SK-N-SH (cell line): ENCODE data around the gene NRL. TPM values are rescaled to one million over a fixed set of nuclear protein-coding genes. Genes with fewer than 3 reads are reported as not detected.

ENCODE experiments used
- CTCF ChIA-PET: fragments of 300-600, 350-600 bp; formaldehyde crosslinking; extraction: SDS; loops from one replicate; lab custom pipeline; 2021; lab: Yijun Ruan, JAX
- POLR2A ChIA-PET: fragments of 350-600 bp; sonication (Branson Sonifier 250); formaldehyde crosslinking; extraction: SDS; loops from one replicate; lab custom pipeline; 2020; ENCODE audit warnings: antibody characterized with exemption, inconsistent platforms; lab: Yijun Ruan, JAX
- DNase-seq: peaks from one replicate; pipeline ENCODE4 v3.0.0; 2012
- H2AFZ ChIP-seq: fragments of 200-600 bp; sonication (generic); 2 replicates; pipeline ENCODE4 v1.8.1; 2016; ENCODE audit warnings: antibody characterized with exemption, mild to moderate bottlenecking, low read depth
- H3F3A ChIP-seq: fragments of 200-600 bp; sonication (generic); replicated peaks from 2 replicates; pipeline ENCODE3; 2016; ENCODE audit warnings: antibody characterized with exemption, mild to moderate bottlenecking; ENCODE audit not compliant: insufficient read depth
- H3K27ac ChIP-seq, 2 experiments: fragments of 200-500 bp in 1 of 2; fragments of 200-600 bp in 1 of 2; sonication (Bioruptor generic) in 1 of 2; sonication (generic), shearing (Covaris generic) in 1 of 2; 2 replicates each; pipeline versions ENCODE4 v1.5.1 to v1.6.1; 2014 to 2016; ENCODE audit warnings: low read depth in 2 of 2, inconsistent platforms in 1 of 2, low read length in 1 of 2, mild to moderate bottlenecking in 1 of 2, mixed read lengths in 1 of 2
- H3K27me3 ChIP-seq: fragments of 200-600 bp; sonication (generic), shearing (Covaris generic); 2 replicates; pipeline ENCODE4 v1.6.1; 2016; ENCODE audit warnings: mixed run types; ENCODE audit not compliant: insufficient read depth
- H3K36me3 ChIP-seq, 2 experiments: fragments of 200-500 bp in 1 of 2; fragments of 200-600 bp in 1 of 2; sonication (Bioruptor generic) in 1 of 2; sonication (generic) in 1 of 2; replicated peaks in 1 of 2; 2 replicates each; pipeline versions ENCODE3 to v1.5.1; 2014 to 2016; ENCODE audit warnings: low read length in 1 of 2, mild to moderate bottlenecking in 1 of 2; ENCODE audit not compliant: insufficient read depth in 2 of 2, control insufficient read depth in 1 of 2
- H3K4me1 ChIP-seq, 2 experiments: fragments of 200-500 bp in 1 of 2; fragments of 200-600 bp in 1 of 2; sonication (Bioruptor generic) in 1 of 2; sonication (generic), shearing (Covaris generic) in 1 of 2; 2 replicates each; pipeline versions ENCODE4 v1.5.1 to v1.6.1; 2014 to 2016; ENCODE audit warnings: low read depth in 1 of 2, low read length in 1 of 2, mixed run types in 1 of 2; ENCODE audit not compliant: insufficient read depth in 2 of 2, control insufficient read depth in 1 of 2
- H3K4me2 ChIP-seq: fragments of 200-600 bp; sonication (generic), shearing (Covaris generic); 2 replicates; pipeline ENCODE4 v1.6.1; 2017; ENCODE audit warnings: mixed run types
- H3K4me3 ChIP-seq, 2 experiments: fragments of 200-500 bp in 1 of 2; fragments of 200-600 bp in 1 of 2; sonication (Bioruptor generic) in 1 of 2; sonication (generic), shearing (Covaris generic) in 1 of 2; 2 replicates each; pipeline versions ENCODE4 v1.5.1 to v1.8.1; 2014 to 2016; ENCODE audit warnings: low read depth in 2 of 2, inconsistent platforms in 1 of 2, low read length in 1 of 2, mild to moderate bottlenecking in 1 of 2, mixed read lengths in 1 of 2, moderate library complexity in 1 of 2
- H3K79me2 ChIP-seq: fragments of 200-600 bp; sonication (generic); 2 replicates; pipeline ENCODE4 v1.8.1; 2017; ENCODE audit warnings: mild to moderate bottlenecking; ENCODE audit not compliant: insufficient read depth
- H3K9ac ChIP-seq: fragments of 200-600 bp; sonication (generic); 2 replicates; pipeline ENCODE4 v1.6.1; 2017; ENCODE audit warnings: mixed run types
- H3K9me2 ChIP-seq: fragments of 200-600 bp; sonication (generic); 2 replicates; pipeline ENCODE4 v1.6.1; 2017; ENCODE audit warnings: mixed run types
- H3K9me3 ChIP-seq: fragments of 200-600 bp; sonication (generic); 2 replicates; pipeline ENCODE4 v1.6.1; 2017; ENCODE audit warnings: mixed run types, mild to moderate bottlenecking, moderate library complexity
- H4K20me1 ChIP-seq: fragments of 200-600 bp; sonication (generic); 2 replicates; pipeline ENCODE4 v1.6.1; 2017; ENCODE audit warnings: mild to moderate bottlenecking, mixed run types; ENCODE audit not compliant: insufficient read depth
- EP300 ChIP-seq, 2 experiments: IDR thresholded peaks; 2 replicates each; pipeline versions ENCODE4 v1.4.0 to v1.6.1; 2012; ENCODE audit warnings: borderline replicate concordance in 1 of 2, low read depth in 1 of 2, low read length in 1 of 2
- EZH2phosphoT487 ChIP-seq: fragments of 200-600 bp; sonication (generic); IDR thresholded peaks from 2 replicates; pipeline ENCODE4 v1.6.1; 2017; ENCODE audit warnings: low read depth, mixed run types, mild to moderate bottlenecking, antibody characterized with exemption, moderate library complexity, borderline replicate concordance
- FOSL2 ChIP-seq: IDR thresholded peaks from 2 replicates; pipeline ENCODE4 v1.4.0; 2012; ENCODE audit warnings: low read depth, mild to moderate bottlenecking, moderate library complexity, borderline replicate concordance
- FOXJ3 ChIP-seq: sonication (generic); formaldehyde crosslinking; IDR thresholded peaks from 2 replicates; pipeline ENCODE4 v1.5.1; 2020; ENCODE audit warnings: mild to moderate bottlenecking, missing genetic modification reagents
- GABPA ChIP-seq: IDR thresholded peaks from 2 replicates; pipeline ENCODE4 v1.4.0; 2012; ENCODE audit warnings: low read depth, mild to moderate bottlenecking
- GATA2 ChIP-seq: sonication (generic); formaldehyde crosslinking; IDR thresholded peaks from 2 replicates; pipeline ENCODE4 v1.5.0; 2020; ENCODE audit warnings: mild to moderate bottlenecking, missing genetic modification reagents
- MXI1 ChIP-seq: IDR thresholded peaks from 2 replicates; pipeline ENCODE4 v1.6.1; 2012; ENCODE audit warnings: mild to moderate bottlenecking, low read depth, low read length, improper control_type of control experiment
- NFIC ChIP-seq: IDR thresholded peaks from 2 replicates; pipeline ENCODE4 v1.4.0; 2012; ENCODE audit warnings: borderline replicate concordance
- RAD21 ChIP-seq: IDR thresholded peaks from 2 replicates; pipeline ENCODE4 v1.6.1; 2012; ENCODE audit warnings: mild to moderate bottlenecking, low read length
- RFX5 ChIP-seq: IDR thresholded peaks from 2 replicates; pipeline ENCODE4 v1.6.1; 2012; ENCODE audit warnings: mild to moderate bottlenecking, improper control_type of control experiment, low read length
- SMC3 ChIP-seq: IDR thresholded peaks from 2 replicates; pipeline ENCODE4 v1.6.1; 2012; ENCODE audit warnings: low read depth, low read length, improper control_type of control experiment
- TCF12 ChIP-seq: IDR thresholded peaks from 2 replicates; pipeline ENCODE4 v1.4.0; 2012
- TEAD4 ChIP-seq: IDR thresholded peaks from 2 replicates; pipeline ENCODE4 v1.4.0; 2012; ENCODE audit warnings: mild to moderate bottlenecking, borderline replicate concordance; ENCODE audit not compliant: insufficient read depth
- WGBS: methylation state at CpG from one replicate; pipeline ENCODE4 v1.1.6; 2017; ENCODE audit warnings: low lambda C conversion rate; 5-methylcytosine and 5-hydroxymethylcytosine counted together
- polyA plus RNA-seq, 3 experiments: library from polyadenylated mRNA; depleted of rRNA; stranded (reverse); fragments of >200 nt; gene quantifications; 2 replicates each; pipeline ENCODE4 v1.2.3, GENCODE V29; 2012
- TF ChIP-seq, protein P1 (sequence below): IDR thresholded peaks from 2 replicates; pipeline ENCODE4; 2012
- TF ChIP-seq, protein P2 (sequence below): IDR thresholded peaks from 2 replicates; pipeline ENCODE4 v1.6.1; 2012; ENCODE audit warnings: mild to moderate bottlenecking, low read depth, low read length, moderate library complexity

Gene NRL
- polyA plus RNA-seq, 1 of the 3 experiments (the other 2 are of a cell fraction) = 0.76 TPM

DNA sequence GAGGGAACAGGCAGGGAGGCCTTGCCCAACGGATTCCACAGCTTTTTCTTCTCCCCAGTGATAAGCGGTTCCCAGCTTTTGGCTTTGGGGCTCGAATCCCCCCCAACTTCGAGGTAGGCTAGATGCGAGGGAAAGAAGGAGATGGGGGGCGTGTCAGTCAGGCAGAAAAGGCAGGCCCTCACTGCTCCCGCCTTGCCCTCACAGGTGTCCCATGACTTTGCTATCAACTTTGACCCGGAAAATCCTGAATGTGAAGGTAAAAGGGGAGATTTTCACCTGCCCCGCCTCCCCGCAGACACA, 38.5 kb downstream of the NRL start:
- no peaks in the 10 kb centered on the region for H3K9me3 ChIP-seq
- peaks cover 0 to 23% of the 10 kb centered on the region in 2 experiments; a peak in 1 of 4 replicates for H3K4me1 ChIP-seq
- POLR2A ChIA-PET = no interaction called here
- no peak for DNase-seq
- no peak overlapping the region for H3K4me2 ChIP-seq
- 70% methylated on average over 10 of the region's 10 CpGs for WGBS
- H3K27me3 ChIP-seq = no peaks in the 10 kb centered on the region; the same call in 1 of the 2 replicates
- no peak overlapping the region for H3K9ac ChIP-seq
- no peak overlapping the region for H2AFZ ChIP-seq
- CTCF ChIA-PET = interaction anchor here (1.2 to 42.8 kb wide), 3 partner anchors 9 to 24 kb away, joined by 4 to 1159 read pairs (median 284); partner anchors contain the start of gene PCK2
- H4K20me1 ChIP-seq = no peaks in the 10 kb centered on the region
- H3K4me3 ChIP-seq = no peak overlapping the region
- no peaks in the 10 kb centered on the region for H3K36me3 ChIP-seq
- no peaks in the 10 kb centered on the region for H3K9me2 ChIP-seq
- no peaks in the 10 kb centered on the region for H3K79me2 ChIP-seq
- TF ChIP-seq TCF12 (no peak), RAD21 (no peak), MXI1 (no peak), NFIC (no peak), SMC3 (no peak), EP300 (IDR thresholded peaks at IDR 0.05; ENCODE audit: borderline replicate concordance in 1 of 2, low read depth in 1 of 2, low read length in 1 of 2) (no peak), GABPA (no peak), RFX5 (no peak), TEAD4 (no peak), FOXJ3 (no peak), FOSL2 (no peak), GATA2 (CRISPR knock-in tag) (no peak), EZH2phosphoT487 (no peak)
- TF ChIP-seq, protein P1, sequence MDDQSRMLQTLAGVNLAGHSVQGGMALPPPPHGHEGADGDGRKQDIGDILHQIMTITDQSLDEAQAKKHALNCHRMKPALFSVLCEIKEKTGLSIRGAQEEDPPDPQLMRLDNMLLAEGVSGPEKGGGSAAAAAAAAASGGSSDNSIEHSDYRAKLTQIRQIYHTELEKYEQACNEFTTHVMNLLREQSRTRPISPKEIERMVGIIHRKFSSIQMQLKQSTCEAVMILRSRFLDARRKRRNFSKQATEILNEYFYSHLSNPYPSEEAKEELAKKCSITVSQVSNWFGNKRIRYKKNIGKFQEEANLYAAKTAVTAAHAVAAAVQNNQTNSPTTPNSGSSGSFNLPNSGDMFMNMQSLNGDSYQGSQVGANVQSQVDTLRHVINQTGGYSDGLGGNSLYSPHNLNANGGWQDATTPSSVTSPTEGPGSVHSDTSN = no peak
- TF ChIP-seq, protein P2, sequence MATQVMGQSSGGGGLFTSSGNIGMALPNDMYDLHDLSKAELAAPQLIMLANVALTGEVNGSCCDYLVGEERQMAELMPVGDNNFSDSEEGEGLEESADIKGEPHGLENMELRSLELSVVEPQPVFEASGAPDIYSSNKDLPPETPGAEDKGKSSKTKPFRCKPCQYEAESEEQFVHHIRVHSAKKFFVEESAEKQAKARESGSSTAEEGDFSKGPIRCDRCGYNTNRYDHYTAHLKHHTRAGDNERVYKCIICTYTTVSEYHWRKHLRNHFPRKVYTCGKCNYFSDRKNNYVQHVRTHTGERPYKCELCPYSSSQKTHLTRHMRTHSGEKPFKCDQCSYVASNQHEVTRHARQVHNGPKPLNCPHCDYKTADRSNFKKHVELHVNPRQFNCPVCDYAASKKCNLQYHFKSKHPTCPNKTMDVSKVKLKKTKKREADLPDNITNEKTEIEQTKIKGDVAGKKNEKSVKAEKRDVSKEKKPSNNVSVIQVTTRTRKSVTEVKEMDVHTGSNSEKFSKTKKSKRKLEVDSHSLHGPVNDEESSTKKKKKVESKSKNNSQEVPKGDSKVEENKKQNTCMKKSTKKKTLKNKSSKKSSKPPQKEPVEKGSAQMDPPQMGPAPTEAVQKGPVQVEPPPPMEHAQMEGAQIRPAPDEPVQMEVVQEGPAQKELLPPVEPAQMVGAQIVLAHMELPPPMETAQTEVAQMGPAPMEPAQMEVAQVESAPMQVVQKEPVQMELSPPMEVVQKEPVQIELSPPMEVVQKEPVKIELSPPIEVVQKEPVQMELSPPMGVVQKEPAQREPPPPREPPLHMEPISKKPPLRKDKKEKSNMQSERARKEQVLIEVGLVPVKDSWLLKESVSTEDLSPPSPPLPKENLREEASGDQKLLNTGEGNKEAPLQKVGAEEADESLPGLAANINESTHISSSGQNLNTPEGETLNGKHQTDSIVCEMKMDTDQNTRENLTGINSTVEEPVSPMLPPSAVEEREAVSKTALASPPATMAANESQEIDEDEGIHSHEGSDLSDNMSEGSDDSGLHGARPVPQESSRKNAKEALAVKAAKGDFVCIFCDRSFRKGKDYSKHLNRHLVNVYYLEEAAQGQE = no peak
- H3F3A ChIP-seq = no peaks in the 10 kb centered on the region
- no peak overlapping the region for H3K27ac ChIP-seq
